ENCODE data around the gene CELF2.

- TF ChIP-seq CTCF (conservative IDR thresholded peaks at IDR 0.05) (no peak), ZFX (IDR thresholded peaks at IDR 0.05) (no peak)
Measured at GRCh38 chr10:11087372-11087771, 69.7 kb downstream of the CELF2 start.
